Measurements from ENCODE around the gene EIF1.
"Not testable (repeated sequence)": the region's sequence is repeated elsewhere in the genome, so short reads cannot be mapped to it uniquely, and the experiment has no call there.

Gene EIF1

GRCh38 chr17:41688641-41689496, at the start of gene EIF1:
Gene EIF1 (plus strand): TSS chr17:41688885. CDS start chr17:41689039, 154 bp downstream.
- peak within 1 kb of the TSS; percentile 56 to 98 (median 75) for H3K4me3 ChIP-seq
- peak within 1 kb of the TSS; percentile 98 to 100 (median 100) for H3K27ac ChIP-seq

DNA sequence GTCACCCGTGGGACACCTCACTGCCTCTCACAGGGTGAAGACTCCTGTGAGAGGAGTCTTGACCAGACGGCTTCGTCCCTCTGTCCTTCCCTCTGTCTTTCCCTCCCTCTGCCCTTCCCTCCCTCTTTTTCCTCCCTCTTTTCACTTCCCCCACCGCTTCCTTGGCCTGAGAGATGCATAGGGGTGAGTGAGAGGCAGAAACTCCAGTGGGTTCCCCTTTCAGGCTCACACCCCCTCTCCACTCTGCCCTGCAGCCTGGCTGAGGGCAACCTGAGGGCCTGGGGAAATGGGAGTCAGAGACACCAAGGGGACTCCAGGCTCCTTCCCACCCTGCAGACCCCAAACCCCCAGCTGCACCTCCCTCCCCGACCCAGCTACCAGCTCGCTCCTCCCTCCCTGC, 49.7 kb upstream of the EIF1 start:
- peak overlapping the region in 2 of 21 experiments; percentile 77 to 89 for H3K27ac ChIP-seq

DNA sequence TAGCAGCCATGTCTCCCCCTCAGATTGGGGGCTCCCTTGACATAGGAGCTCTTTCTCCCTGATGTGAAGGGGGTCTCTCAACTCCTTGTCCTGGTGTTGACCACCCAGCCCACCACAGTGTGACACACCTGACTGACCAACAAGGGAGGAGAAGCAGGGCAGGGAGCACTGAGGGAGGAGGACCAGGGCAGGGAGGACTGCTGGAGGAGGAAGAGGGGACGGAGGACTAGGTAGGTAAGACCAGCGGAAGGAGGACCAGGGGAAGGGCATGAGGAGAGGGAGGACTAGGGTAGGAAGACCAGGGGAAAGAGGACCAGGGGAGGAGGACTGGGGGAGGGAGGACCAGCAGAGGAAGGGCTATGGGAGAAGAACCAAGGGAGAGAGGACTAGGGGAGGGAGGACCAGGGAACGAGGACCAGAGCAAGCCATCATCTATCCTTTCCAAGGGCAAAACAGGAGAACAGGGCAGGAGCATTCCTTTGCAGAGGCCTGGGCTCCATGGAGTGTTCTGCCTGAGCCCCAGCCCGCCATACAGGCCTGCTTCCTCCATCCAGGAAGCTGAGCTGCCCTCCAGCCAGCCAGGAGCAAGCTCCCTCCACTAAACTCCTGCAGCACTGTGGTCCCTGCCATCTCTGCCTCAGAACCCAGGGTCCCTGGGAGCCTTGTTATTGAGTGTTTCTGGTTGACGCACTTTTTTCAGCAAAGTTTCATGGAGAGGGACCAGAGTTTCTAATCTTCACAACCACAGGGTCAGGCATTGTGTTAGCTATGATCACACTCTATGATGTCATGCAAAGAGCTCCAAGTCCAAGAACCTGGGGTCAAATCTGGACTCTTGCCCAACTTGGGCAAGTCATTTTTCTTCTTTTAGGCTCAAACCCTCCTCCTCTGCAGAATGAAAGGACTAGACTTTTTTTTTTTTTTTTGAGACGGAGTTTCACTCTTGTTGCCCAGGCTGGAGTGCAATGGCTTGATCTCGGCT, 48.9 kb upstream of the EIF1 start:
- peak overlapping the region in 2 of 21 experiments; percentile 77 to 89 for H3K27ac ChIP-seq
- H3K4me3 ChIP-seq: peak overlapping the region in 1 of 7 experiments; percentile 21

More for the DNA sequence above, 49.7 kb upstream of the EIF1 start:
- peak overlapping the region in 1 of 7 experiments; percentile 21 for H3K4me3 ChIP-seq

DNA sequence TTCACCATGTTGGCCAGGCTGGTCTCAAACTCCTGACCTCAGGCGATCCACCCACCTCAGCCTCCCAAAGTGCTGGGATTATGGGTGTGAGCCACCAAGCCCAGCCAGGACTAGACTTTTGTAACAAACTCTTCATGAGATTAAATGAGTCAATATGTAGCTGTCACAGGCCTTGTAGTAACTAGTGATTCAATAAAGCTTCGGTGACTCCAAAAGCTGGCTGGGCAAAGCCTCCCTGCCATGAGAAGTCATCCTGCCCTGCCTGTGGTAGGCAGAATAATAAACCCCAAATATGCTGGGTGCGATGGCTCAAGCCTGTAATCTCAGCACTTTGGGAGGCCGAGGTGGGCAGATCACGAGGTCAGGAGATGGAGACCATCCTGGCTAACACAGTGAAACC, 48.1 kb upstream of the EIF1 start:
- peak overlapping the region in 1 of 21 experiments; percentile 10 for H3K27ac ChIP-seq
- not testable (repeated sequence) for H3K4me3 ChIP-seq

DNA sequence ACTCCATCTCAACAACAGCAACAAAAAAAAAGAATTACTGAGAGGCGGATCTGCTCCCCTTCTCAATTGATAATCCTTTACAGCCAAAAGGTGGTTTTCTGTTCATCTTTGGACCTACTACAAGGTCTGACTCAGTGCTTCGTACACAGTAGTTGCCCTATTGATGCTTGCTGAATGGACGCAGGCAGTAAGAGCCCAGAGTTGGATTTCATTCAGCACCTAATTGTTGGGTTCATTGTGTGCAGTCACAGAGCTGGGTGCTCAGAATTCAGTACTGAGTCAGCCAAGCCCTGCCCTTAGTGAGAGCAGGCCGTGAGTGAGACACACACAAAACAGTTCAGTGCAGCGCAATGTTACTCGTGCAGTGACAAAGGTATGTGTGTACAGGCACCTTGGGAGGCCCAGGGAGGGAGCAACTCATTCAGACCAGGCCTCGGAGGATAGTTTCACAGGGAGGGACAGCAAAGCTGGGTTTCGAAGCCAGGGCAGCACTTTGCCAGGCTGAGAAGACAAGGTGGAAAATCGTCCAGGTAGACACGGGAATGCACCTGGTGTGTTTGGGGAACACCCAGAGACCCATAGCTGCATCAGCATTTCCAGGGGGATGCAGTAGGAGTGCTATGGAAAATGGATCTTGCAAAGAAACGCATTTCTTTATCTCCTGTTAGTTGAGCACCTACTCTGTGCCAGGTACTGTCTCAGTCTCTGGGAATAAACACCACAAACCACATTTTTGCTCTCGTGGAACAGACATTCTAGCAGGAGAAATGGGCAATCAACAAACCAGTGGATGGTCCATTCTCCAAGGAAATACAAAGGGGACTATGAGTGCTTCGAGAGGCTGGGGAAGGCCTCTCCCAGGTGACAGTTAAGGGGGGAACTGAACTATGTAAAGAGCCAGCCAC, 46.2 kb upstream of the EIF1 start:
- H3K4me3 ChIP-seq: no peak overlapping the region
- H3K27ac ChIP-seq: peak overlapping the region in 2 of 21 experiments; percentile 22 to 38

DNA sequence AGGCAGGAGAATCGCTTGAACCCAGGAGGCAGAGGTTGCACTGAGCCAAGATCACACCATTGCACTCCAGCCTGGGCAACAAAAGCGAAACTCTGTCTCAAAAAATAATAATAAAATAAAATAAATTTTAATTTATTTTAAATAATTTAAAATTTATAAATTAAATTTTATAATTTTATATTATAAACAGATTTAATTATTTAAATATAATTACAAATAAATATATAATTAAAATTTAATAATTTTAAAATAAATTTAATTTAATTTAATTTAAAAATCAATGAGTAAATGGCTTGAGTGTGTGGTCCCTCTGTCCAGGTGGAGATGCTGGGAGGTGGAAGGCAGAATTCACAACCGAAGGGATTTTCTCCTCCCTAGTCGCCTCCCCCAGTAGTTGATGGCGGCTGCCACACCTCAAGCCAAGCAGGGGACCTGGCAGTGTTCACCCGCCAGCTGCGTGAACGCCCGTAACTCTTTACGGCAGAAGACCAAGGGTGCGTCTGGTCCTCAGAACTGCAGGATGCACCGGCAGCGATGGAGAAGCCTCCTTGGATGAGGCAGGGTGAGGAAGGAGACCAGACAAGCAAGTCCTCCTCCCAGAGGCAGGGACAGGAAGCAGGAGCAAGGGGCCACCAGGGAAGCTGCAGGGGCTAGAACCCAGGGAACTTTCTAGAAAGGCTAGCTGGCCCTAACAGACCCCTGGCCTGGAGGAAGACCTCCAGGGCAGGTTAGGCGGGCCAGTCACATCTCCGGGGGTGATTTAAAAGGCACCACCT, 41.5 kb upstream of the EIF1 start:
- peak overlapping the region in 3 of 7 experiments; percentile 2 to 26 (median 24) for H3K4me3 ChIP-seq
- H3K27ac ChIP-seq: peak overlapping the region in 15 of 21 experiments; percentile 55 to 100 (median 88)

DNA sequence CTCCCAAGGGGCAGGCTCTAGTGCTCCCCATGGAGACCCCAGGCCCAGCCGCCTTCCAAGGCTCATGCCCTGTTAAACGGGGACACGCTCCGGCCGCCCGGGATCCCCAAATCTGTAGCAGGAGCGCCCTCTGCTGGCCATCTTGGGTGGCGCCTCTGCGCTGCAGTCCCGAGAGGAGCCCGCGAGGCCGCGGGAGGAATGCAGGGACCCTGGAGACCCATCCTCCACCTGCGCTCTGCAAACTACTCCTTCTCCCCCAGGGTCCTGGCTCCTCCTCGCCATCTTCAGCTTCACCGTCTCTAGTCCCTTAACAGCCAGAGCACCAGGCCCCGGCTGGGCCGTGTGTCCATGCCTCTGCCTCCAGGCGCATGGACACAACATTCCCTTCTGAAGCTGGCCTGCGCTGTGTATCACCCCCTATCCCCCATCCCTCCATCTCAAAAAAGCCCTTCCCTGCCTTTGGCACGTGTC, 40.7 kb upstream of the EIF1 start:
- H3K27ac ChIP-seq: peak overlapping the region; percentile 24 to 100 (median 88)
- peak overlapping the region; percentile 2 to 26 (median 18) for H3K4me3 ChIP-seq

- Histone ChIP-seq H3K27ac (peak overlapping the region; percentile 24 to 100 (median 88)), H3K4me3 (peak overlapping the region; percentile 2 to 26 (median 18))
These were observed 40.1 kb upstream of the EIF1 start for GRCh38 chr17:41648411-41649195.

DNA sequence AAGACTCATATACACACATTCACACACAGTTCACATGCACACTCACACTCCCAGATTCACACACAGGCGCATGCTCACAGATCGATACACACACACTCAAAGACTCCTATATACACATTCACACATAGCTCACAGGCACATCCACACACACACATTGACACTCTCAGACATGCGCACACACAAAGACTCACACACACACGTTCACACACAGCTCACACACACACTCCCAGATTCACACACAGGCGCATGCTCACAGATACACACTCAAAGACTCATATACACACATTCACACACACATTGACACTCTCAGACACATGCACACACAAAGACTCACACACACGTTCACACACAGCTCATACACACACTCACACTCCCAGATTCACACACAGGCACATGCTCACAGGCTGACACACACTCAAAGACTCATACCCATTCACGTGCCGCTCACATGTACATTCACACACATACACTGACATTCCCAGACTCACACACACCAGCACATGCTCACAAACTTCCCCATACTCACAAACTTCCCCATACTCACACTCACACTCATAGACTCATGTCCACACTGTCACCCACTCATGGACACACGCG, 38.7 kb upstream of the EIF1 start:
- Histone ChIP-seq H3K27ac (peak overlapping the region in 20 of 21 experiments; percentile 74 to 100 (median 95)), H3K4me3 (no peak overlapping the region)

DNA sequence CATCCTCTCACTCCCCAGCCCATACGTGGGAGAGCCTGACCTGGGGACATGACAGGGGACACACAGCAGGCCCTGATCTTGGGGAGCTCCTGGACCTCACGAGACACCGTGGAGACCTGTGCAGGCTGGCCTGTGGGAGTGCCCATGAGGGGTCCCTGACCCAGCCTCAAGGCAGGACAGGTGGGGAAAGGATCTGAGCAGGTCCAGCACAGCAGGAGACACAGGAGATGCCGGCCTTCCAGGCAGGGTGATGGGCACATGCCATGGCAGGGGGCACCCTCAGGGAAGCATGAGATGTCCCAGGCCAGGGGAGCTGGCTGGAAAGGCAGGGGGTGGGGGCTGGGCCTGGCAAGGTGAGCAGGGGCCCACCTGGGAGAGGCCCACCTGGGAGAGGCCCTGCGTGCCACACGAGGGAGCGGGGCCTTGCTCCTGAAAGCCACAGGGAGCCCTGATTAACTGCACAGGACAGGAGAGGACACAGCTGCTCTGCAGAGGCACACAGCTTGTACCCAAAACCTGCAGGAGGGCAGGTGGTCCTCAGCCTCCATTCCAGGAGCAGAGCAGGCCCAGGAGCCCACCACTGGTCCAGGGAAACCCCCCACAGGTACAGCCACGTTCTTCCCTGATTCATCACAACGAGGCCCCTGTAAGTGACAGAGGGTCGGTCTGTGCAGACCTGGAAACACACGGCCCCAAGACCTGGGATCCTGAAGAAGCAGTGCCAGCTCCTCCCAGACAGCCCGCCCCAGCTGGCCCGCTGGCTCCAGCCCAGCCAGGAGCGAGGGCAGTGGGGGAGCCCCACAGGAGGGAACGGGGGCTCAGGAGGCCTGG, 37.7 kb upstream of the EIF1 start:
- Histone ChIP-seq H3K27ac (peak overlapping the region in 20 of 21 experiments; percentile 74 to 100 (median 95)), H3K4me3 (no peak overlapping the region)

- peak overlapping the region in 20 of 21 experiments; percentile 74 to 100 (median 95) for H3K27ac ChIP-seq
- H3K4me3 ChIP-seq: no peak overlapping the region
These were observed 36.8 kb upstream of the EIF1 start for GRCh38 chr17:41651625-41652460.

- peak overlapping the region in 20 of 21 experiments; percentile 74 to 100 (median 95) for H3K27ac ChIP-seq
- H3K4me3 ChIP-seq: no peak overlapping the region
These were observed 36.2 kb upstream of the EIF1 start for GRCh38 chr17:41652461-41652970.

DNA sequence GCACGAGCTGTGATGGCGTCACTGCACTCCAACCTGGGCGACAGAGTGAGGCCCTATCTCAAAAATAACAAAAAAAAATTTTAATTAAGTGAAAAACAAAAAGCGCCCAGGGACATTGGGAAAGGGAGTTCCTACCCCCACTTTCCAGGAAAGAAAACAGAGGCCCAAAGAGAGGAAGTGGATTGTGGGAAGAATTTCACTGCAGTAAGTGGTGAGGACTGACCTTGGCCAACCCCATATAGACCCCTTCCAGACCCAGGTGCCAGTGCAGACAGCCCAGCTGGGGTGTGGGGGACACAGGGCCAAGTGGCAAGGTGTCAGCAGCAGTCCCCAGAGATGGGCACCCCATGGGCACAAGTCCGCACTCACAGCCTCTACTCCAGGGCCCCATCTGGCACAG, 35.3 kb upstream of the EIF1 start:
- Histone ChIP-seq H3K27ac (peak overlapping the region in 20 of 21 experiments; percentile 74 to 100 (median 95)), H3K4me3 (no peak overlapping the region)

DNA sequence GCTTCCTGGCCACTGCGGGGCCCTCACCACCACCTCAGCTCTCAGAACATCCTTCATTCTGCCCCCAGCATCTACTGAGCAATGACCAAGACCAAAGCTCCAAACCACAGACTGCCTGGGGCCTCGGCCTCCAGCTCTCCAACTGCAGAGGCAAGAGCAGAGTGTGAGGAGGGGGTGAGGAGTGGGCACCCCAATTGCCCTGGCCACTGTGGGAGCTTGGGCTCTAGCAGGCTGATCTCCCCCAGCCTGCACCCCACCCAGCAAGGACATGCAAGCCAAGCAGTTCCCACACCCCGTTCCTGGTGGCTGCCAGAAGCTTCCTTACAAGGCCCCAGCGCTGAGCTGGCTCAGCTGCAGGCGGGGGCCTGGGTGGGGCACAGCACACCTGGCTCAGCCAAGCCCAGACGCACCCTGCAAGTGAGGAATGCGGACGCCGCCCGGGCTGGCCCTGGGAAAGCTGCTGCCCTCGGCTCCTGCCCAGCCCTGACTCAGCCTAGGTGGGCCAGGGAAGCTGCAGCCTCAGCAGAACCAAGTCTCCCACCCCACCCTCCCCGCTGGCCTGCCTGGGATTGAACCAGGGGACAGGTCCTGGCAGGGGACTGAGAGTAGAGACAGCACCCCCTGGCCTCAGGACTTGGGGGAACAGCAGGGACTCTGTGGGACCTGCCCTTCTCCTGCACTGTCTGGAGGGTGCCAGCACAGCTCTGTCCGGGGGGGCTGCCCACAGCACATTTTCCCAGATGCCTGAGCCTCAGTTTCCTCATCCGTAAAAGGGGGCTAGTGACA, 34.6 kb upstream of the EIF1 start:
- Histone ChIP-seq H3K4me3 (no peak overlapping the region), H3K27ac (peak overlapping the region; percentile 51 to 100 (median 96))

All from skin epidermis (tissue), 12 donors.